Ovary (tissue), 9 donors: ENCODE measurements around the gene NDUFS3. TPM values are rescaled to one million over a fixed set of nuclear protein-coding genes. Genes with fewer than 3 reads are reported as not detected.
A peak's percentile ranks its signal among the peaks of the same experiment; 100 is the strongest.
"Not testable (repeated sequence)": the region's sequence is repeated elsewhere in the genome, so short reads cannot be mapped to it uniquely, and the experiment has no call there.

Source experiments
- DNase-seq, 5 donors: peaks; one replicate each; pipeline ENCODE4 v3.0.0-alpha.2; 2019 to 2020
- H3K27ac ChIP-seq, 2 donors: fragments of 200-600 bp; one replicate each; pipeline versions ENCODE4 v1.5.1 to v1.8.0; 2019 to 2022
- H3K27me3 ChIP-seq: fragments of 200-600 bp; one replicate; pipeline ENCODE4 v1.8.0; 2022
- H3K36me3 ChIP-seq: fragments of 200-600 bp; sonication (generic); one replicate; pipeline ENCODE4 v1.5.1; 2019
- H3K4me1 ChIP-seq: one replicate; pipeline ENCODE4 v1.8.1; 2013; ENCODE audit warnings: mild to moderate bottlenecking, moderate library complexity; ENCODE audit not compliant: insufficient read depth
- H3K4me3 ChIP-seq: fragments of 200-600 bp; sonication (generic); one replicate; pipeline ENCODE4 v1.5.1; 2017
- H3K9me3 ChIP-seq, 2 donors: fragments of 200-600 bp in 1 of 2; sonication (generic) in 1 of 2; one replicate each; pipeline versions ENCODE4 v1.5.1 to v1.8.1; 2013 to 2019; ENCODE audit warnings: mild to moderate bottlenecking in 1 of 2, moderate library complexity in 1 of 2
- EP300 ChIP-seq: sonication (generic); formaldehyde crosslinking; IDR thresholded peaks from one replicate; pipeline ENCODE4 v1.6.1; 2017; ENCODE audit warnings: antibody characterized with exemption
- POLR2A ChIP-seq: fragments of 450-650 bp; IDR thresholded peaks from one replicate; pipeline ENCODE4 v1.6.1; 2017; ENCODE audit warnings: antibody characterized with exemption, mild to moderate bottlenecking, moderate library complexity
- WGBS, 3 donors: extraction: QIAGEN DNeasy Blood & Tissue Kit in 1 of 3; methylation state at CpG; one replicate each; pipeline versions ENCODE4 v1.1.5 to v1.1.7; 2013 to 2017; 5-methylcytosine and 5-hydroxymethylcytosine counted together
- intact Hi-C, 4 donors: fragments of 100-400 bp; cut with DNase I; formaldehyde crosslinking; loops; one replicate each; pipeline versions ENCODE4 v1.11.0 to v1.15.1; 2022 to 2023
- polyA plus RNA-seq, 2 donors: library from polyadenylated mRNA; stranded (reverse); fragments of 200-250 nt in 1 of 2; fragments of 350-450 nt in 1 of 2; fragmentation: Illumina TruSeq in 1 of 2; extraction: RNeasy Lipid Tissue Mini Kit (QIAGEN cat#74804) in 1 of 2; gene quantifications; one replicate each; pipeline ENCODE4 v1.2.3, GENCODE V29; 2013 to 2014
- total RNA-seq, 7 donors: library from RNA; depleted of rRNA in 2 of 7; stranded (reverse); fragments of >200 nt in 2 of 7; fragmentation: NEBNext Ultra II Directional in 3 of 7; extraction: Animal tissue kit (Norgen Biotek cat#: 25700) in 3 of 7; gene quantifications; one replicate each; pipeline versions ENCODE4 v1.1.0 to v1.2.4, GENCODE V29; 2016 to 2023
- TF ChIP-seq, protein P1 (sequence below), 3 donors: fragments of 450-650 bp in 2 of 3; fragments of 200-600 bp in 1 of 3; IDR thresholded peaks; one replicate each; pipeline versions ENCODE4 v1.5.1 to v1.8.0; 2016 to 2022; ENCODE audit warnings: antibody characterized with exemption in 3 of 3, mild to moderate bottlenecking in 1 of 3
- donor health status: DM: no; HTN: no; CAD: no; lungs with moderate emphysema.
- donor health status: DM: no; HTN: no; CAD: no.
- donor health status: Bipolar disorder and iron deficiency.
- donor health status: DM: yes; HTN: yes; CAD: no.
- donor health status: DM: no; HTN: no; CAD: no.
- donor health status: DM: yes; HTN: yes; CAD: no.

The NDUFS3 gene
- total and polyA plus RNA-seq, 9 donors, result 40.8 to 76.9 (median 61.4) TPM

DNA sequence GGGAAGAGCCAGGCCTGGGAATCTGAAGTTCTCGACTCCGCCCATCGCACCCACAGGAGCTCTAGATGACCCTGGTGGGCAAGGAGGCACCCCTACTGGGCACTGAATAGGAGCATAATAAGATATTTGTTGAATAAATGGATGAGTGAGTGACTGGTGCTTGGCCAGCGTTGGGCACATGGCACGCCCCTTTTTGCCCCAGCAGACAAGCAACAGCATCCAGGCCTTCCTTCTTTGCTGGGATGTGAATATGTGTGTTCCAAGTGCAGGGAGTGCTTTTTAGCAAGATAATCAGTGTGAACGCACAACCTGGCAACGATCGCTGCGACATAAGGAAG lies 25.5 kb upstream of the NDUFS3 start:
- DNase-seq, result no peak
- Histone ChIP-seq H3K4me3 (peak overlapping the region; percentile 92), H3K36me3 (no peaks in the 10 kb centered on the region), H3K9me3 (no peaks in the 10 kb centered on the region), H3K4me1 (peaks cover 12% of the 10 kb centered on the region), H3K27ac (peak overlapping the region; percentile 70 to 75), H3K27me3 (no peaks in the 10 kb centered on the region)
- 0 to 8% (median 4%) methylated on average over 9 of the region's 9 CpGs for WGBS, 3 donors
- TF ChIP-seq POLR2A, result no peak
- TF ChIP-seq, protein P1, sequence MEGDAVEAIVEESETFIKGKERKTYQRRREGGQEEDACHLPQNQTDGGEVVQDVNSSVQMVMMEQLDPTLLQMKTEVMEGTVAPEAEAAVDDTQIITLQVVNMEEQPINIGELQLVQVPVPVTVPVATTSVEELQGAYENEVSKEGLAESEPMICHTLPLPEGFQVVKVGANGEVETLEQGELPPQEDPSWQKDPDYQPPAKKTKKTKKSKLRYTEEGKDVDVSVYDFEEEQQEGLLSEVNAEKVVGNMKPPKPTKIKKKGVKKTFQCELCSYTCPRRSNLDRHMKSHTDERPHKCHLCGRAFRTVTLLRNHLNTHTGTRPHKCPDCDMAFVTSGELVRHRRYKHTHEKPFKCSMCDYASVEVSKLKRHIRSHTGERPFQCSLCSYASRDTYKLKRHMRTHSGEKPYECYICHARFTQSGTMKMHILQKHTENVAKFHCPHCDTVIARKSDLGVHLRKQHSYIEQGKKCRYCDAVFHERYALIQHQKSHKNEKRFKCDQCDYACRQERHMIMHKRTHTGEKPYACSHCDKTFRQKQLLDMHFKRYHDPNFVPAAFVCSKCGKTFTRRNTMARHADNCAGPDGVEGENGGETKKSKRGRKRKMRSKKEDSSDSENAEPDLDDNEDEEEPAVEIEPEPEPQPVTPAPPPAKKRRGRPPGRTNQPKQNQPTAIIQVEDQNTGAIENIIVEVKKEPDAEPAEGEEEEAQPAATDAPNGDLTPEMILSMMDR (IDR thresholded peaks at IDR 0.05), result no peak
- TF ChIP-seq EP300, result no peak
- intact Hi-C loops, result no loop called here

DNA sequence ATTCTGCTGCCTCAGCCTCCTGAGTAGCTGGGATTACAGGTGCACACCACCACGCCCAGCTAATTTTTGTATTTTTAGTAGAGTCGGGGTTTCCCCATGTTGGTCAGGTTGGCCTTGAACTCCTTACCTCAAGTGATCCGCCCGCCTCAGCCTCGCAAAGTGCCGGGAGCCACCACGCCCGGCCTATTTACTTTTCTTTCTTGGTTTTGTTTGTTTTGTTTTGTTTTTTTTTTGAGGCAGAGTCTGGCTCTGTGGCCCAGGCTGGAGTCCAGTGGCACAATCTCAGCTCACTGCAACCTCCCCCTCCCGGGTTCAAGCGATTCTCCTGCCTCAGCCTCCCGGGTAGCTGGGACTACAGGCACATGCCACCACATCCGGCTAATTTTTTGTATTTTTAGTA lies 21.9 kb upstream of the NDUFS3 start:
- intact Hi-C loops, H3K4me3 ChIP-seq, H3K4me1 ChIP-seq, H3K27me3 ChIP-seq, H3K27ac ChIP-seq, H3K9me3 ChIP-seq, H3K36me3 ChIP-seq: not testable (repeated sequence)
- WGBS, 3 donors, result 93 to 96% (median 95%) methylated on average over 12 of the region's 12 CpGs
- DNase-seq, result peak in 1 of 5 donors; percentile 3

DNA sequence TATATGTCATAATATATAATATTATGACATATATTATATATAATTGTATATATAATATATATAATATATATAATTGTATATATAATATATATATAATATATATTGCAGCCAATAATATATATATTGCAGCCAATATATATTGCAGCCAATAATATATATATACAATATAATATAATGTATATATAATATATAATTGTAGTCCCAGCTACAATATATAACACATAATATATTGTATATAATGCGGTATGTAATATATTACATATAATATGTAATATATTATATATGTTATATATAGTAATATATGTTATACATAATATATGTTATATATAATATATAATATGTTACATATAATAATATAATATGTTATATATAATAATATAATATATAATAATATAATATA lies 20.2 kb upstream of the NDUFS3 start:
- TF ChIP-seq, protein P1 (IDR thresholded peaks at IDR 0.05), result no peak
- TF ChIP-seq POLR2A, result no peak
- TF ChIP-seq EP300, result no peak
- DNase-seq, result no peak
- WGBS, 3 donors, result 88 to 97% (median 93%) methylated on average over 1 of the region's 1 CpG
- H3K27ac ChIP-seq, result no peak overlapping the region
- H3K9me3 ChIP-seq, result no peaks in the 10 kb centered on the region
- no peak overlapping the region for H3K4me3 ChIP-seq
- intact Hi-C loops, result no loop called here
- no peaks in the 10 kb centered on the region for H3K4me1 ChIP-seq
- H3K27me3 ChIP-seq, result no peaks in the 10 kb centered on the region
- H3K36me3 ChIP-seq, result no peaks in the 10 kb centered on the region

DNA sequence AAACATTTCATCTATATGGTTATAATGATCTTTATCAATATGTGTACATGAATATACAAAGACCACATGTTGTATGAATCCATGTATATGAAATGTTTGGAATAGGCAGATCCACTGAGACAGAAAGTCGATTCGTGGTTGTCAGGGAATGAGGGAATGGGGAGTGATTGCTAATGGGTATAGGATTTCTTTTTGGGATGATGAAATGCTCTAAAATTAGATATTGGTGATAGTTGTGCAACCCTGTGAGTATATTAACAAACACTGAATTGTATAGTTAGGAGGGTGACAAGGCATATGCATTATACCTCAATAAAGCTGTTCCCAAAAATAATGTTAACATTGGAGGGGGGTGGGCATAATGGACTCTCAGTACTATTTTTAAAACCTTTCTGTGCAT lies 18.4 kb upstream of the NDUFS3 start:
- WGBS, 3 donors, result 90 to 93% (median 91%) methylated on average over 2 of the region's 2 CpGs
- Histone ChIP-seq H3K27ac (no peak overlapping the region), H3K9me3 (no peaks in the 10 kb centered on the region), H3K4me1 (peaks cover 4% of the 10 kb centered on the region), H3K36me3 (no peaks in the 10 kb centered on the region), H3K27me3 (no peaks in the 10 kb centered on the region), H3K4me3 (no peak overlapping the region)
- no peak for DNase-seq
- intact Hi-C loops, result no loop called here
- TF ChIP-seq, protein P1 (IDR thresholded peaks at IDR 0.05), result no peak
- TF ChIP-seq POLR2A (no peak), EP300 (no peak)

DNA sequence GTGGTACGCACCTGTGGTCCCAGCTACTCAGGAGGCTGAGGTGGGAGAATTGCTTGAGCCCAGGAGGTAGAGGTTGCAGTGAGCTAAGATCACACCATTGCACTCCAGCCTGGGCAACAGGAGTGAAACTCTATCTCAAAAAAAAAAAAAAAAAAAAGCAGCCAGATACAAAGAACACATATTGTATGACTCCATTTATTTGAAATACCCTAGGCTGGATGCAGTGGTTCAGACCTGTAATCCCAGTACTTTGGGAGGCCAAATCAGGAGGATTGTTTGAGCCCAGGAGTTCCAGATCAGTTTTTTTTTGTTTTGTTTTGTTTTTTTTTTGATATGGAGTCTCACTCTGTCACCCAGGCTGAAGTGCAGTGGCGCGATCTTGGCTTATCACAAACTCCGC lies 16.5 kb upstream of the NDUFS3 start:
- DNase-seq, H3K4me1 ChIP-seq, H3K4me3 ChIP-seq, H3K27me3 ChIP-seq, intact Hi-C loops, H3K9me3 ChIP-seq, H3K27ac ChIP-seq, H3K36me3 ChIP-seq: not testable (repeated sequence)
- WGBS, 3 donors, result 91 to 94% (median 91%) methylated on average over 4 of the region's 4 CpGs

DNA sequence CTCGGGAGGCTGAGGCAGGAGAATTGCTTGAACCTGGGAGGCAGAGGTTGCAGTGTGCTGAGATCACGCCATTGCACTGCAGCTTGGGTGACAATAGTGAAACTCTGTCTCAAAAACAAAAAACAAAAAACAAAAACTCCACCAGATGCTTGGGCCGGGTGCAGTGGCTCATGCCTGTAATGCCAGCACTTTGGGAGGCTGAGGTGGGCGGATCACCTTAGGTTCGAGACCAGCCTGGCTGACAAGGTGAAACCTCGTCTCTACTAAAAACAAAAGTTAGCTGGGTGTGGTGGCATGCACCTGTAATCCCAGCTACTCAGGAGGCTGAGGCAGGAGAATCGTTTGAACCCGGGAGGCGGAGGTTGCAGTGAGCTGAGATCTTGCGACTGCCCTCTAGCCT lies 14.5 kb upstream of the NDUFS3 start:
- H3K9me3 ChIP-seq, intact Hi-C loops, H3K4me3 ChIP-seq, H3K27ac ChIP-seq, H3K36me3 ChIP-seq, H3K27me3 ChIP-seq, H3K4me1 ChIP-seq: not testable (repeated sequence)
- WGBS, 3 donors, result 91 to 96% (median 94%) methylated on average over 10 of the region's 10 CpGs
- peak in 1 of 5 donors; percentile 16 for DNase-seq
